Smooth muscle cell (in vitro differentiated cells): Measurements from ENCODE around the gene RPS6KL1. TPM values are rescaled to one million over a fixed set of nuclear protein-coding genes. Genes with fewer than 3 reads are reported as not detected.

Experiments used
- DNase-seq: peaks from one replicate; lab custom pipeline; 2025; ENCODE audit not compliant: unreplicated experiment; lab: John Stamatoyannopoulos, UW
- H2AFZ ChIP-seq: fragments of 200-600 bp; sonication (generic); 2 replicates; pipeline ENCODE4 v1.6.0; 2016; ENCODE audit warnings: antibody characterized with exemption, low read depth, mild to moderate bottlenecking
- H3F3A ChIP-seq: fragments of 200-600 bp; sonication (generic); 2 replicates; pipeline ENCODE4 v1.6.0; 2017; ENCODE audit warnings: antibody characterized with exemption, low read depth
- H3K27ac ChIP-seq: fragments of 200-600 bp; sonication (generic); 2 replicates; pipeline ENCODE4 v1.5.1; 2016; ENCODE audit warnings: low read depth, mild to moderate bottlenecking
- H3K27me3 ChIP-seq: fragments of 200-600 bp; sonication (generic); 2 replicates; pipeline ENCODE4 v1.6.1; 2016; ENCODE audit warnings: low read depth, mild to moderate bottlenecking
- H3K36me3 ChIP-seq: fragments of 200-600 bp; sonication (generic); 2 replicates; pipeline ENCODE4 v1.5.1; 2016; ENCODE audit warnings: low read depth
- H3K4me1 ChIP-seq: fragments of 200-600 bp; sonication (generic); 2 replicates; pipeline ENCODE4 v1.5.1; 2016; ENCODE audit warnings: low read depth
- H3K4me2 ChIP-seq: fragments of 200-600 bp; sonication (generic); 2 replicates; pipeline ENCODE4 v1.6.0; 2016; ENCODE audit warnings: mild to moderate bottlenecking
- H3K4me3 ChIP-seq: fragments of 200-600 bp; sonication (generic); 2 replicates; pipeline ENCODE4 v1.5.1; 2016; ENCODE audit warnings: mild to moderate bottlenecking
- H3K79me2 ChIP-seq: fragments of 200-600 bp; sonication (generic); 2 replicates; pipeline ENCODE4 v1.6.0; 2016; ENCODE audit warnings: low read depth, mild to moderate bottlenecking
- H3K9ac ChIP-seq: fragments of 200-600 bp; sonication (generic); 2 replicates; pipeline ENCODE4 v1.6.0; 2016; ENCODE audit warnings: low read depth
- H3K9me3 ChIP-seq: fragments of 200-600 bp; sonication (generic); replicated peaks from 2 replicates; pipeline ENCODE4 v1.5.1; 2016; ENCODE audit warnings: low read depth
- H4K20me1 ChIP-seq: fragments of 200-600 bp; sonication (generic); 2 replicates; pipeline ENCODE4 v1.6.0; 2016; ENCODE audit warnings: low read depth
- WGBS: methylation state at CpG from one replicate; pipeline ENCODE4 v1.1.7; 2016; ENCODE audit warnings: low lambda C conversion rate; 5-methylcytosine and 5-hydroxymethylcytosine counted together
- polyA plus RNA-seq: library from polyadenylated mRNA; unstranded; fragments of >200 nt; fragmentation: Nextera tagmentation; extraction: Ambion mirVana; gene quantifications from 2 replicates; pipeline ENCODE4 v1.2.1, GENCODE V29; 2016
- total RNA-seq: library from RNA; depleted of rRNA; stranded (reverse); fragments of >200 nt; gene quantifications from 2 replicates; pipeline ENCODE4 v1.2.3, GENCODE V29; 2014
- TF ChIP-seq, protein P1 (sequence below): fragments of 200-600 bp; sonication (generic); IDR thresholded peaks from 2 replicates; pipeline ENCODE4 v1.5.1; 2017; ENCODE audit warnings: borderline replicate concordance, mild to moderate bottlenecking, antibody characterized with exemption; ENCODE audit not compliant: insufficient read depth, poor library complexity, severe bottlenecking

RPS6KL1 gene
- total and polyA plus RNA-seq, 2 experiments from 2014 or later = not detected

DNA sequence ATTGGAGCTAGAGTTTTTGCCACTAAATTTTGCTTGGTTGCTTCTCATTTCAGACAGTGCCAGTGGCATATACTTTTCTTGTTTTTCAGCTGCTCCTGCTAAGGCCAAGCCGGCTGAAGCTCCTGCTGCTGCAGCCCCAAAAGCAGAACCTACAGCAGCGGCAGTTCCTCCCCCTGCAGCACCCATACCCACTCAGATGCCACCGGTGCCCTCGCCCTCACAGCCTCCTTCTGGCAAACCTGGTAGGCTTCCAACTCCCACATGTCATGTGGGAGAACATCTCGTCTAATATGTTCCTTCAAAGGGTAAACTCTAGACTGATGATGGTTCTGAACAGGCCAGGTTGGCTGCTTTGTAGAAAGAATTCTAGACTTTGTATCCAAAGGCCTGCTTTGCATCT lies 30.3 kb downstream of the RPS6KL1 start:
- Histone ChIP-seq H3K4me3 (no peak overlapping the region), H3K27ac (no peak overlapping the region), H3K27me3 (no peaks in the 10 kb centered on the region), H4K20me1 (peaks cover 89% of the 10 kb centered on the region), H3K4me1 (no peaks in the 10 kb centered on the region), H3F3A (no peaks in the 10 kb centered on the region), H3K4me2 (no peak overlapping the region), H3K9ac (no peak overlapping the region), H3K9me3 (no peaks in the 10 kb centered on the region), H2AFZ (no peak overlapping the region), H3K79me2 (peaks cover 9% of the 10 kb centered on the region), H3K36me3 (peaks cover 23% of the 10 kb centered on the region)
- WGBS = 90% methylated on average over 5 of the region's 5 CpGs
- DNase-seq = no peak
- TF ChIP-seq, protein P1, sequence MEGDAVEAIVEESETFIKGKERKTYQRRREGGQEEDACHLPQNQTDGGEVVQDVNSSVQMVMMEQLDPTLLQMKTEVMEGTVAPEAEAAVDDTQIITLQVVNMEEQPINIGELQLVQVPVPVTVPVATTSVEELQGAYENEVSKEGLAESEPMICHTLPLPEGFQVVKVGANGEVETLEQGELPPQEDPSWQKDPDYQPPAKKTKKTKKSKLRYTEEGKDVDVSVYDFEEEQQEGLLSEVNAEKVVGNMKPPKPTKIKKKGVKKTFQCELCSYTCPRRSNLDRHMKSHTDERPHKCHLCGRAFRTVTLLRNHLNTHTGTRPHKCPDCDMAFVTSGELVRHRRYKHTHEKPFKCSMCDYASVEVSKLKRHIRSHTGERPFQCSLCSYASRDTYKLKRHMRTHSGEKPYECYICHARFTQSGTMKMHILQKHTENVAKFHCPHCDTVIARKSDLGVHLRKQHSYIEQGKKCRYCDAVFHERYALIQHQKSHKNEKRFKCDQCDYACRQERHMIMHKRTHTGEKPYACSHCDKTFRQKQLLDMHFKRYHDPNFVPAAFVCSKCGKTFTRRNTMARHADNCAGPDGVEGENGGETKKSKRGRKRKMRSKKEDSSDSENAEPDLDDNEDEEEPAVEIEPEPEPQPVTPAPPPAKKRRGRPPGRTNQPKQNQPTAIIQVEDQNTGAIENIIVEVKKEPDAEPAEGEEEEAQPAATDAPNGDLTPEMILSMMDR = no peak

- H3K4me3 ChIP-seq = no peak overlapping the region
- peaks cover 18% of the 10 kb centered on the region for H3K79me2 ChIP-seq
- no peak overlapping the region for H2AFZ ChIP-seq
- no peaks in the 10 kb centered on the region for H3K4me1 ChIP-seq
- peaks cover 89% of the 10 kb centered on the region for H4K20me1 ChIP-seq
- TF ChIP-seq, protein P1 = no peak
- H3K9ac ChIP-seq = no peak overlapping the region
- no peak overlapping the region for H3K27ac ChIP-seq
- H3K9me3 ChIP-seq = no peaks in the 10 kb centered on the region
- peaks cover 20% of the 10 kb centered on the region for H3K36me3 ChIP-seq
- DNase-seq = no peak
- H3K27me3 ChIP-seq = no peaks in the 10 kb centered on the region
- H3F3A ChIP-seq = no peaks in the 10 kb centered on the region
- no peak overlapping the region for H3K4me2 ChIP-seq
- 68% methylated on average over 6 of the region's 6 CpGs for WGBS
These were observed 31.2 kb downstream of the RPS6KL1 start for GRCh38 chr14:74891870-74892269.

GRCh38 chr14:74890262-74890661 lies 32.8 kb downstream of the RPS6KL1 start:
- no peak overlapping the region for H3K9ac ChIP-seq
- DNase-seq = no peak
- no peaks in the 10 kb centered on the region for H3K27me3 ChIP-seq
- 98% methylated on average over 6 of the region's 6 CpGs for WGBS
- TF ChIP-seq, protein P1 = no peak
- H3K4me3 ChIP-seq = no peak overlapping the region
- peaks cover 20% of the 10 kb centered on the region for H3K36me3 ChIP-seq
- H2AFZ ChIP-seq = no peak overlapping the region
- no peaks in the 10 kb centered on the region for H3K9me3 ChIP-seq
- no peak overlapping the region for H3K27ac ChIP-seq
- peaks cover 5% of the 10 kb centered on the region for H3K4me1 ChIP-seq
- peaks cover 32% of the 10 kb centered on the region for H3K79me2 ChIP-seq
- peaks cover 5% of the 10 kb centered on the region for H3F3A ChIP-seq
- peaks cover 91% of the 10 kb centered on the region for H4K20me1 ChIP-seq
- no peak overlapping the region for H3K4me2 ChIP-seq

DNA sequence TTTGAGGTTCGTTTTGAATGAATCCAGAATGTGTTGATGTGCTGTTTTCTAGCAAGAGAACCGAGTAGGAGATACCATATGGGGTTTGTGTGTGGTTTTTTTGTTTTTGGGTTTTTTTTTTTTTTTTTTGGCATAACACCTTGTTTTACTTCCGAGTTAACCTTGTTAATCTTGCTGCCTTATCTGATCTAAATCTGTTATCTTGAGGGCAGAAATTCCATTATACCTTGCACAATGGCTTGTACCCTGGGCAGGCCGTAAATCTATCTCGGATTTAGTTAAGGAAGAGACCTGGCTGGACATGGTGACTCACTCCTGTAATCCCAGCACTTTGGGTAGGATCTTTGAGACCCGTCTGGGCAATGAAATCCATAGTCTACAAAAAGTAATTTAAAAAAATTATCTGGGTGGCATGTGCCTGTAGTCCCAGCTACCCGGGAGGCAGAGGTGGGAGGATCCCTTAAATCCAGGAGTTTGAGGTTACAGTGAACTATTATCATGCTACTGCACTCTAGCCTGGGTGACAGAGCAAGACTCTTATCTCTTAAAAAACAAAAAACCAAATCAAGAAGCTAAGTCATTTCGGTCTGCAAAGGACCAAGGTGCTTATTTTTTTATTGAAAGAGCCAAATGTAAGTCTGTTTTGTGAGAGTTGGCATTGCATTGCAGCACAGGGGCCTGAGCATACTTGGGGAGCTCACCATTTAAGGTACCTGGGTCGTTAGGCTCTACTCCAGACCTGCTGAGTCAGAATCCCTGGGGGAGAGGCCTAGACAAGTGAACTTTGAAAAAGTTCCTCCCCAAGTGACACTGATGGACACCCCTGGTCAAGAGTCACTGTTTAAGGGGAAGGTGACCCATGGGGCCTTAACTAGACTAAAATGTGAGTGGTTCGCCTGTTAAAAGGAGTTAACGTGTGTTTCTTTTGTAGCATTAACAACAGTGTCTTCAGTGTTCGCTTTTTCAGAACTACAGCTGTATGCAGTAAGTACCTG lies 34.6 kb downstream of the RPS6KL1 start:
- Histone ChIP-seq H3F3A (peaks cover 15% of the 10 kb centered on the region), H3K9ac (no peak overlapping the region), H3K27me3 (no peaks in the 10 kb centered on the region), H3K4me3 (no peak overlapping the region), H3K79me2 (peaks cover 50% of the 10 kb centered on the region), H3K9me3 (no peaks in the 10 kb centered on the region), H3K4me1 (peaks cover 8% of the 10 kb centered on the region), H3K36me3 (peaks cover 7% of the 10 kb centered on the region), H4K20me1 (peaks cover 98% of the 10 kb centered on the region), H2AFZ (no peak overlapping the region), H3K27ac (peak overlapping the region; percentile 34), H3K4me2 (peak overlapping the region; percentile 29)
- WGBS = 49% methylated on average over 12 of the region's 12 CpGs
- no peak for DNase-seq
- TF ChIP-seq, protein P1 = no peak
